ENCODE data around the gene EN2.

Gene EN2

DNA sequence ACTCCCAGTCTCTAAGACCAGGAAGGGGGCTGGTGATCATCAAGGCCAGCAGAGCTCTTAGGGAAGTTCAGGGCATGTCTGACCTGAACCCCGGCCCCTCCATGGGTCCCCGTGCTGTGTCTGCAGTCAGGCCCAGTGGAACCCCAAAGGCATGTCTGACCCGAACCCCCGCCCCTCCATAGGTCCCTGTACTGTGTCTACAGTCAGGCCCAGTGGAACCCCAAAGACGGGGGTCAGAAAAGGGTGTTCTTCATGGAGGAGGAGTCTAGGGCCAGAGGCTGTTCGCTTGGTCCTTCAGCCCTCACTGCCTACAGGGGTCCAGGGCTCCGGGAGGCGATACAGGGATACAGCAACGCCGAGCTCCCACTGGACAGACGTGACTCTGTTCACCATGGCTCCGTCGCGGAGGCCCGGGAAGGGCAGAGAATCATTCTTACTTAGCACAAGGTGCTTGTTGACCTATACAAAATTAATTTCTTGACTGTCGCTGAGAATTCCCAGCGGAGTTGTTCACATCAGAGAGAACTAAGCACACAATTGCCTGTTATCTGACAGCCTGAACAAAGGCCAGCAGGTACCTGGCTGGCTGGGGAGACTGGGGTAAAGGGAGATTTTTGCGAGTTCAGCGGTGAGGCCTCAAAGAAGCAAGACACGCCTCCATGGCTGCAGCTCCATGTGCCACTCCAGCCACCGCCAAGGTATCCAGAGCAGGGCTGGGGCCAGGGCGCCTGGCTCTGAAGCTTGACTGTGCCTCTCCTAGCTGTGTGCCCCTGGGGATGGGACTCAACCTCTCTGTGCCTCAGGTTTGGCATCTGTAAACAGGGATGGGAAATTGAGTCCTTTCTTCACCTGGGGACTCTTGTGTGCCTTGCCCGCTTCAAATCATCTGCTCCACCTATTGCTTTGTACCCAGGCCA, 26.8 kb downstream of the EN2 start:
- Histone ChIP-seq H3K27ac (replicated peaks) (no peak overlapping the region), H3K27me3 (ENCODE audit: insufficient read depth, poor library complexity, severe bottlenecking) (peaks cover 8% of the 10 kb centered on the region), H3K4me3 (replicated peaks; ENCODE audit: insufficient read depth, low read length) (no peak overlapping the region)
- TF ChIP-seq GABPA (IDR thresholded peaks at IDR 0.05; ENCODE audit: low read depth): no peak
- no peak for TF ChIP-seq POLR2AphosphoS5 (IDR thresholded peaks at IDR 0.05; ENCODE audit: low read depth)
- TF ChIP-seq, protein P1, sequence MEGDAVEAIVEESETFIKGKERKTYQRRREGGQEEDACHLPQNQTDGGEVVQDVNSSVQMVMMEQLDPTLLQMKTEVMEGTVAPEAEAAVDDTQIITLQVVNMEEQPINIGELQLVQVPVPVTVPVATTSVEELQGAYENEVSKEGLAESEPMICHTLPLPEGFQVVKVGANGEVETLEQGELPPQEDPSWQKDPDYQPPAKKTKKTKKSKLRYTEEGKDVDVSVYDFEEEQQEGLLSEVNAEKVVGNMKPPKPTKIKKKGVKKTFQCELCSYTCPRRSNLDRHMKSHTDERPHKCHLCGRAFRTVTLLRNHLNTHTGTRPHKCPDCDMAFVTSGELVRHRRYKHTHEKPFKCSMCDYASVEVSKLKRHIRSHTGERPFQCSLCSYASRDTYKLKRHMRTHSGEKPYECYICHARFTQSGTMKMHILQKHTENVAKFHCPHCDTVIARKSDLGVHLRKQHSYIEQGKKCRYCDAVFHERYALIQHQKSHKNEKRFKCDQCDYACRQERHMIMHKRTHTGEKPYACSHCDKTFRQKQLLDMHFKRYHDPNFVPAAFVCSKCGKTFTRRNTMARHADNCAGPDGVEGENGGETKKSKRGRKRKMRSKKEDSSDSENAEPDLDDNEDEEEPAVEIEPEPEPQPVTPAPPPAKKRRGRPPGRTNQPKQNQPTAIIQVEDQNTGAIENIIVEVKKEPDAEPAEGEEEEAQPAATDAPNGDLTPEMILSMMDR (IDR thresholded peaks at IDR 0.05; ENCODE audit: insufficient read depth, low read length): no peak
- TF ChIP-seq, protein P2, sequence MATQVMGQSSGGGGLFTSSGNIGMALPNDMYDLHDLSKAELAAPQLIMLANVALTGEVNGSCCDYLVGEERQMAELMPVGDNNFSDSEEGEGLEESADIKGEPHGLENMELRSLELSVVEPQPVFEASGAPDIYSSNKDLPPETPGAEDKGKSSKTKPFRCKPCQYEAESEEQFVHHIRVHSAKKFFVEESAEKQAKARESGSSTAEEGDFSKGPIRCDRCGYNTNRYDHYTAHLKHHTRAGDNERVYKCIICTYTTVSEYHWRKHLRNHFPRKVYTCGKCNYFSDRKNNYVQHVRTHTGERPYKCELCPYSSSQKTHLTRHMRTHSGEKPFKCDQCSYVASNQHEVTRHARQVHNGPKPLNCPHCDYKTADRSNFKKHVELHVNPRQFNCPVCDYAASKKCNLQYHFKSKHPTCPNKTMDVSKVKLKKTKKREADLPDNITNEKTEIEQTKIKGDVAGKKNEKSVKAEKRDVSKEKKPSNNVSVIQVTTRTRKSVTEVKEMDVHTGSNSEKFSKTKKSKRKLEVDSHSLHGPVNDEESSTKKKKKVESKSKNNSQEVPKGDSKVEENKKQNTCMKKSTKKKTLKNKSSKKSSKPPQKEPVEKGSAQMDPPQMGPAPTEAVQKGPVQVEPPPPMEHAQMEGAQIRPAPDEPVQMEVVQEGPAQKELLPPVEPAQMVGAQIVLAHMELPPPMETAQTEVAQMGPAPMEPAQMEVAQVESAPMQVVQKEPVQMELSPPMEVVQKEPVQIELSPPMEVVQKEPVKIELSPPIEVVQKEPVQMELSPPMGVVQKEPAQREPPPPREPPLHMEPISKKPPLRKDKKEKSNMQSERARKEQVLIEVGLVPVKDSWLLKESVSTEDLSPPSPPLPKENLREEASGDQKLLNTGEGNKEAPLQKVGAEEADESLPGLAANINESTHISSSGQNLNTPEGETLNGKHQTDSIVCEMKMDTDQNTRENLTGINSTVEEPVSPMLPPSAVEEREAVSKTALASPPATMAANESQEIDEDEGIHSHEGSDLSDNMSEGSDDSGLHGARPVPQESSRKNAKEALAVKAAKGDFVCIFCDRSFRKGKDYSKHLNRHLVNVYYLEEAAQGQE (IDR thresholded peaks at IDR 0.05; ENCODE audit: insufficient replicate concordance, low read depth): no peak
- TF ChIP-seq SPI1 (IDR thresholded peaks at IDR 0.05; ENCODE audit: borderline replicate concordance, low read depth): no peak
- no peak for DNase-seq (ENCODE audit: low read depth in 1 of 2, low spot score in 1 of 2)

DNA sequence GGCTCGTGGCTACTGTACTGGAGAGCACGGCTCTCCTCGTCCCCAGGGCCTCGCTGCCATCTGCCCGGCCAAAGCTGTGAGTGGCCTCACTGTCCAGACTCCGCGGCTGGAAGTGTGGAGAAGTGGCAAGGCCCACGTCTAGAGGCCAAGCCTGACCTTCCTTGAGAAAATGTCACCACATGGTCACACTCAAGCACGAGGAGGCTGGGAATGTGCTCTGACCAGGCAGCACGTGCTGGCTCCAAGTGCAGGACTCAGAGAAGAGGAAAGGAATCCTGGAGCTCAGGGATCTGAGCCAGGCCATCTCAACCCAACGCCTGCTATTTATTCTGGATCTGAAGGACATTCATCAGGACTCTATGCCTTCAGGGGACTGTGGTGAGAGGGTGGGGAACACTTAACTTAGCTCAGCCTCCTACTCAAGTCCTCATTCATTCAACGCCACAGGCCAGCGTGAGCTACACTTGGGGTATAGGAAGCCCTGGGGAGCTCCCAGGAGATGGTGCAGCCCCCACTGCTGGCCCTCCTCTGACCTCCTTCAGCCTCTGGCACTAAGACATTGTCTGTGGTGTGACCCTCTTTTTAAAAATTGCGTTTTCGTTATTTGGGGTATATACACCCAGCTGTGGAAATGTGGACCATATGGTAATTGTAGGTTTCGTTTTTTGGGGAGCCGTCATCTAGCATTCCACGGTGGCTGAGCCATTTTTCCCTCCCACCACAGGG, 29.0 kb downstream of the EN2 start:
- Histone ChIP-seq H3K4me3 (replicated peaks; ENCODE audit: insufficient read depth, low read length) (no peak overlapping the region), H3K27me3 (ENCODE audit: insufficient read depth, poor library complexity, severe bottlenecking) (peaks cover 26% of the 10 kb centered on the region), H3K27ac (replicated peaks) (no peak overlapping the region)
- TF ChIP-seq SPI1 (IDR thresholded peaks at IDR 0.05; ENCODE audit: borderline replicate concordance, low read depth): no peak
- no peak for DNase-seq (ENCODE audit: low read depth in 1 of 2, low spot score in 1 of 2)

DNA sequence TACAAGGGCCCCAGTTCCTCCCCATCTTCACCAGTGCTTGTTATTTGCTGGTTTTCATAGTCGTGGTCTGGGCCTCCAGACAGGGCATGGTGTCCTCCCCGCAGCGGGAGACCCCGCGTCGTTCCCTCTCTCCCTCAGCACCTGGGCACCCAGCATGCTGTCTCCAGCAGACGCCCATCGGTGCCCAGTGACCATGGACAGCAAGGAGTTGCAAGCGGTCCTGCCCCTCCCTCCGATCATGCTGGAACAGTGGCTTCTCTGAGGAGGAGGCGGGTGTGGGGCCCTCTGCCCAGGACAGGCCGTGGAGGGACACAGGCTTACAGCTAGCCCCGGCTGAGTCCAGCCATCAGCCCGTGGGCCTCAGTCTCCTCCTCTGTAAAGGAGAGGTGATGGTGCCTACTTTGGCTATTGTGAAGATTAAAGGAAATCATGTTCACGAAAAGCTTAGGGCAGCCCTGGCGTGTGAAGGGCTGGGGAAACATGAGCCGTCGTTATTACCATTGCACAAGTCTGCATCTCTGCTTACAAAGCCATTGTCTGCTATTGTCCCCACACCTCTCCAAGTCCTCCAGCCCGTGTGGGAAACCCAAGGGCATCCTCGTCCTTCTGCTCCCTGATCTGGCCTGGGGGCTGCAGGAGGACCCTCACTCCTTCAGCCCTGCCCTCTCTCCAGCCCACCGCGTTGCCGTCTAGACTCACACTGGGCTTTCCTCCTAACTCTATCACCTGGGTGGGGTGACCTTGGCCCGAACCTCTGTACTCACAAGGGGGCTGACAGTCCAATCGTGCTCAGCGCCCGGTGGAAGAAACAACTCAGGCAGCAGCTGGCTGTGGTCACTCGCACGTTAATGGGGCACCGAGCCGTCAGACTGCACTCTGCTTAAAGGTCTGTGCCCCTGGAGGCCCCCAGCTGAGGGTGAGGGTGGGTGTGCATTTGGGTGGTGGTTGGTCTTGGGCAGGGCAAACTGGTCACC, 29.9 kb downstream of the EN2 start:
- no peak overlapping the region for H3K4me3 ChIP-seq (replicated peaks; ENCODE audit: insufficient read depth, low read length)
- TF ChIP-seq POLR2AphosphoS5 (IDR thresholded peaks at IDR 0.05; ENCODE audit: low read depth): no peak
- TF ChIP-seq GABPA (IDR thresholded peaks at IDR 0.05; ENCODE audit: low read depth): no peak
- TF ChIP-seq, protein P1 (IDR thresholded peaks at IDR 0.05; ENCODE audit: insufficient read depth, low read length): no peak
- TF ChIP-seq SPI1 (IDR thresholded peaks at IDR 0.05; ENCODE audit: borderline replicate concordance, low read depth): no peak
- TF ChIP-seq, protein P2 (IDR thresholded peaks at IDR 0.05; ENCODE audit: insufficient replicate concordance, low read depth): no peak
- no peak overlapping the region for H3K27ac ChIP-seq (replicated peaks)
- H3K27me3 ChIP-seq (ENCODE audit: insufficient read depth, poor library complexity, severe bottlenecking): peaks cover 31% of the 10 kb centered on the region
- DNase-seq (ENCODE audit: low read depth in 1 of 2, low spot score in 1 of 2): no peak
